ENCODE measurements around the gene DDX23. TPM values are rescaled to one million over a fixed set of nuclear protein-coding genes. Genes with fewer than 3 reads are reported as not detected.

Gene DDX23
- polyA plus RNA-seq, 1 of the 3 experiments (the other 2 are of a cell fraction), result 50.4 TPM

- Histone ChIP-seq H3K9me3 (no peaks in the 10 kb centered on the region), H3K36me3 (replicated peaks in 1 of 2; ENCODE audit: control insufficient read depth in 1 of 2, insufficient read depth in 2 of 2, low read length in 1 of 2) (no peaks in the 10 kb centered on the region), H2AFZ (ENCODE audit: low read depth) (no peak overlapping the region), H3K79me2 (ENCODE audit: insufficient read depth) (no peaks in the 10 kb centered on the region), H3K27ac (ENCODE audit: low read depth in 2 of 2, low read length in 1 of 2) (no peak overlapping the region), H3F3A (replicated peaks; ENCODE audit: insufficient read depth) (no peaks in the 10 kb centered on the region), H3K9me2 (no peaks in the 10 kb centered on the region), H3K4me1 (ENCODE audit: control insufficient read depth in 1 of 2, insufficient read depth in 2 of 2, low read depth in 1 of 2, low read length in 1 of 2) (peaks cover 0 to 2% of the 10 kb centered on the region in 2 experiments; a peak in 1 of 4 replicates), H3K4me3 (ENCODE audit: low read depth in 2 of 2, low read length in 1 of 2) (no peak overlapping the region), H3K9ac (no peak overlapping the region), H3K4me2 (no peak overlapping the region), H3K27me3 (ENCODE audit: insufficient read depth) (no peaks in the 10 kb centered on the region; the same call in 1 of the 2 replicates), H4K20me1 (ENCODE audit: insufficient read depth) (no peaks in the 10 kb centered on the region)
- DNase-seq, result no peak
- ChIA-PET CTCF (interaction anchor here (1.0 to 5.2 kb wide), 4 partner anchors 9 to 84 kb away, joined by 4 to 27 read pairs (median 6); partner anchors contain the start of genes DDX23 and WNT1), POLR2A (interaction anchor here (0.5 to 0.6 kb wide), 2 partner anchors 42 to 62 kb away, joined by 3 to 5 read pairs; partner anchors contain the start of gene DDX23)
- WGBS (ENCODE audit: low lambda C conversion rate), result 81% methylated on average over 1 of the region's 1 CpG
- TF ChIP-seq MEF2A (IDR thresholded peaks at IDR 0.05; ENCODE audit: borderline replicate concordance, low read depth), result no peak
Observed at GRCh38 chr12:48894271-48894670, 42.3 kb upstream of the DDX23 start.

GRCh38 chr12:48890657-48891418 is 38.9 kb upstream of the DDX23 start:
- ChIA-PET CTCF (interaction anchor here (0.6 to 15.3 kb wide), 58 partner anchors 12 to 419 kb away, joined by 3 to 667 read pairs (median 4); partner anchors contain the start of genes DDN, DDX23, FKBP11 and RND1), POLR2A (interaction anchor here (1.1 to 2.7 kb wide), 4 partner anchors 13 to 66 kb away, joined by 3 to 31 read pairs (median 12); partner anchors contain the start of genes ARF3, DDX23 and RND1)
- peak; percentile 86 for DNase-seq
- peaks cover 0 to 2% of the 10 kb centered on the region in 2 experiments; a peak in 1 of 4 replicates for H3K4me1 ChIP-seq (ENCODE audit: control insufficient read depth in 1 of 2, insufficient read depth in 2 of 2, low read depth in 1 of 2, low read length in 1 of 2)
- peak overlapping the region; percentile 93 for H2AFZ ChIP-seq (ENCODE audit: low read depth)
- H3K9ac ChIP-seq, result 0 out of 2 replicates have a peak overlapping the region, but pooled peaks have one; percentile 4
- no peaks in the 10 kb centered on the region for H3F3A ChIP-seq (replicated peaks; ENCODE audit: insufficient read depth)
- no peaks in the 10 kb centered on the region for H4K20me1 ChIP-seq (ENCODE audit: insufficient read depth)
- 11% methylated on average over 28 of the region's 37 CpGs for WGBS (ENCODE audit: low lambda C conversion rate)
- no peaks in the 10 kb centered on the region for H3K36me3 ChIP-seq (replicated peaks in 1 of 2; ENCODE audit: control insufficient read depth in 1 of 2, insufficient read depth in 2 of 2, low read length in 1 of 2)
- no peak overlapping the region for H3K27ac ChIP-seq (ENCODE audit: low read depth in 2 of 2, low read length in 1 of 2)
- H3K27me3 ChIP-seq (ENCODE audit: insufficient read depth), result no peaks in the 10 kb centered on the region; the same call in 1 of the 2 replicates
- no peaks in the 10 kb centered on the region for H3K9me3 ChIP-seq
- H3K4me2 ChIP-seq, result peak overlapping the region; percentile 95
- no peaks in the 10 kb centered on the region for H3K9me2 ChIP-seq
- no peaks in the 10 kb centered on the region for H3K79me2 ChIP-seq (ENCODE audit: insufficient read depth)
- peak overlapping the region; percentile 39 to 63 for H3K4me3 ChIP-seq (ENCODE audit: low read depth in 2 of 2, low read length in 1 of 2)
- TF ChIP-seq MXI1 (IDR thresholded peaks at IDR 0.05; ENCODE audit: low read depth, low read length), result no peak; the same call in 1 of the 2 replicates
- TF ChIP-seq FOXJ3 (CRISPR knock-in tag; IDR thresholded peaks at IDR 0.05), result 0 out of 2 replicates have a peak, but pooled peaks have one; percentile 16
- TF ChIP-seq SIN3A (IDR thresholded peaks at IDR 0.05; ENCODE audit: borderline replicate concordance, low read depth, low read length), result no peak
- no peak for TF ChIP-seq EP300 (IDR thresholded peaks at IDR 0.05; ENCODE audit: borderline replicate concordance in 1 of 2, low read depth in 1 of 2, low read length in 1 of 2)
- no peak for TF ChIP-seq POLR2AphosphoS5 (IDR thresholded peaks at IDR 0.05; ENCODE audit: low read depth, low read length)
- TF ChIP-seq EZH2phosphoT487 (IDR thresholded peaks at IDR 0.05; ENCODE audit: borderline replicate concordance, low read depth), result no peak
- no peak for TF ChIP-seq RFX5 (IDR thresholded peaks at IDR 0.05; ENCODE audit: low read length)
- no peak for TF ChIP-seq REST (IDR thresholded peaks at IDR 0.05; ENCODE audit: low read depth, low read length)
- TF ChIP-seq GATA2 (CRISPR knock-in tag; IDR thresholded peaks at IDR 0.05), result no peak
- TF ChIP-seq MAX (IDR thresholded peaks at IDR 0.05; ENCODE audit: low read depth), result peak; percentile 48; the same call in 1 of the 2 replicates
- TF ChIP-seq CTCF (IDR thresholded peaks at IDR 0.05), result peak; percentile 92
- TF ChIP-seq GABPA (IDR thresholded peaks at IDR 0.05; ENCODE audit: low read depth), result no peak
- peak; percentile 84 for TF ChIP-seq RAD21 (IDR thresholded peaks at IDR 0.05; ENCODE audit: low read length)
- no peak for TF ChIP-seq YY1 (IDR thresholded peaks at IDR 0.05; ENCODE audit: low read depth)
- no peak for TF ChIP-seq NRF1 (IDR thresholded peaks at IDR 0.05; ENCODE audit: low read depth, low read length)
- TF ChIP-seq SMC3 (IDR thresholded peaks at IDR 0.05; ENCODE audit: low read depth, low read length), result peak; percentile 94
- TF ChIP-seq CHD2 (IDR thresholded peaks at IDR 0.05; ENCODE audit: low read length, partially characterized antibody), result no peak
- no peak for TF ChIP-seq TAF1 (IDR thresholded peaks at IDR 0.05; ENCODE audit: borderline replicate concordance, low read depth, low read length)

Measured in SK-N-SH (cell line).